Panc1 (cell line): Measurements from ENCODE around the gene GALNT9. TPM values are rescaled to one million over a fixed set of nuclear protein-coding genes. Genes with fewer than 3 reads are reported as not detected.

ENCODE experiments used
- ATAC-seq: fragments of 200-7000 bp; cut with Tn5 transposase; 2 replicates; pipeline ENCODE4 v1.9.1; 2020; ENCODE audit warnings: mild to moderate bottlenecking, moderate library complexity
- BruUV-seq: library from RNA; stranded (reverse); fragments of 400-500 nt; replicated peaks from 2 replicates; lab custom pipeline; 2021; lab: Mats Ljungman, UMichigan
- CTCF ChIA-PET: fragments of 300-600 bp; sonication (Branson Sonifier 250); formaldehyde crosslinking; loops from one replicate; lab custom pipeline; 2022; ENCODE audit warnings: antibody characterized with exemption; lab: Charles Lee
- POLR2A ChIA-PET: fragments of 300-600 bp; sonication (Branson Sonifier 250); formaldehyde crosslinking; loops from one replicate; lab custom pipeline; 2022; ENCODE audit warnings: antibody characterized with exemption; lab: Charles Lee
- DNase-seq: peaks from one replicate; pipeline ENCODE4 v3.0.0-alpha.2; 2010; ENCODE audit warnings: low read depth, low spot score
- H3K27ac ChIP-seq: 2 replicates; pipeline ENCODE4 v1.5.1; 2011; ENCODE audit warnings: mild to moderate bottlenecking, low read length, inconsistent platforms
- H3K27me3 ChIP-seq: fragments of 200-500 bp; sonication (Bioruptor generic); 2 replicates; pipeline ENCODE4 v1.6.0; 2014; ENCODE audit warnings: low read length, inconsistent platforms; ENCODE audit not compliant: control insufficient read depth, insufficient read depth
- H3K36me3 ChIP-seq: fragments of 200-500 bp; sonication (Bioruptor generic); 2 replicates; pipeline ENCODE4 v1.5.1; 2014; ENCODE audit warnings: inconsistent platforms, mild to moderate bottlenecking, low read length, moderate library complexity; ENCODE audit not compliant: control insufficient read depth, insufficient read depth
- H3K4me1 ChIP-seq: 2 replicates; pipeline ENCODE4 v1.5.1; 2011; ENCODE audit warnings: inconsistent platforms, mild to moderate bottlenecking, low read length, moderate library complexity; ENCODE audit not compliant: control insufficient read depth, insufficient read depth
- H3K4me3 ChIP-seq, 2 experiments: 2 replicates each; pipeline ENCODE4 v1.5.1; 2011 to 2012; ENCODE audit warnings: low read depth in 2 of 2, low read length in 2 of 2, mild to moderate bottlenecking in 2 of 2, inconsistent platforms in 1 of 2, moderate library complexity in 1 of 2
- H3K9me3 ChIP-seq: fragments of 200-500 bp; sonication (Bioruptor generic); 2 replicates; pipeline ENCODE4 v1.5.1; 2014; ENCODE audit warnings: low read depth, mild to moderate bottlenecking, inconsistent platforms, low read length, moderate library complexity; ENCODE audit not compliant: control insufficient read depth, insufficient read depth
- POLR2AphosphoS5 ChIP-seq: IDR thresholded peaks from 2 replicates; pipeline ENCODE4 v1.6.1; 2012; ENCODE audit warnings: mild to moderate bottlenecking, low read depth, low read length, moderate library complexity
- REST ChIP-seq, 2 experiments: IDR thresholded peaks; 2 replicates each; pipeline ENCODE4 v1.6.1; 2011 to 2012; ENCODE audit warnings: low read depth in 2 of 2, control low read depth in 1 of 2, low read length in 1 of 2, mild to moderate bottlenecking in 1 of 2, moderate library complexity in 1 of 2; ENCODE audit not compliant: insufficient read depth in 1 of 2
- SIN3A ChIP-seq: IDR thresholded peaks from 2 replicates; pipeline ENCODE4 v1.6.1; 2012; ENCODE audit warnings: low read depth, mild to moderate bottlenecking, low read length, moderate library complexity, borderline replicate concordance; ENCODE audit not compliant: insufficient read depth
- TCF7L2 ChIP-seq: IDR thresholded peaks from 2 replicates; pipeline ENCODE4 v1.6.1; 2011; ENCODE audit warnings: mild to moderate bottlenecking, low read depth, low read length, inconsistent platforms
- in situ Hi-C: cut with HindIII; loops from 2 replicates; pipeline ENCODE4 v1.10.0; 2016; ENCODE audit warnings: low sequenced_read_pairs, low pct_unique_long_range_greater_than_20kb
- intact Hi-C: fragments of 100-400 bp; cut with micrococcal nuclease; formaldehyde crosslinking; loops from one replicate; pipeline ENCODE4 v1.10.0; 2022; ENCODE audit not compliant: unreplicated experiment
- total RNA-seq: library from RNA; stranded (reverse); gene quantifications from one replicate; pipeline ENCODE4 v1.2.1, GENCODE V29; 2021; ENCODE audit not compliant: unreplicated experiment
- TF ChIP-seq, protein P1 (sequence below): fragments of 450-650 bp; IDR thresholded peaks from 2 replicates; pipeline ENCODE4 v1.5.1; 2017; ENCODE audit warnings: mild to moderate bottlenecking

Gene GALNT9
- total RNA-seq, 1 experiment from 2014 or later = 0.33 TPM

DNA sequence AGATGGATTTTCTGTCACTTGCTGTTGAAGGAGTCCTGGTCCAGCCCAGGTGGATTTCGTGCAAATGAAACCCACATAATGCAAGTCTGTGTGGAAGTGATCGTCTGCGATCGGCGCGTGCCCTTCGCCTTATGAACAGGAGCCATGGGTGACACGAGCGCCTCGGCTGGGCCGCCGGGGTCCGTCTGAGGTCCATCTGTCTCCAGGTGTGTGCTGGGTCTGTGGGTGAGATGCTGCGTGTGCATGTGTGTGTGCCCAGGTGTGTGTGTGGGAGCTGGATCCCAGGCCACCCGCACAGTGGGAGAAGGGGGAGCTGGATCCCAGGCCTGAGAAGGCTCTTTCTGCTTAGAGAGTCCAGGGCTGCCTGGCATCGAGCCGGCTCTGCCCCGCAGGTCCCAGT, 53.8 kb downstream of the GALNT9 start:
- Histone ChIP-seq H3K27ac (no peak overlapping the region), H3K27me3 (no peaks in the 10 kb centered on the region), H3K4me3 (no peak overlapping the region), H3K9me3 (no peaks in the 10 kb centered on the region), H3K36me3 (no peaks in the 10 kb centered on the region), H3K4me1 (no peaks in the 10 kb centered on the region; the same call in 1 of the 2 replicates)
- CTCF ChIA-PET = no interaction called here
- ATAC-seq = no peak
- in situ Hi-C loops (no loop called here), intact Hi-C loops (no loop called here)
- BruUV-seq = no TSS peak
- TF ChIP-seq POLR2AphosphoS5 (no peak), REST (IDR thresholded peaks at IDR 0.05; ENCODE audit: insufficient read depth in 1 of 2, low read depth in 2 of 2, low read length in 1 of 2) (no peak), SIN3A (no peak), TCF7L2 (no peak)
- TF ChIP-seq, protein P1, sequence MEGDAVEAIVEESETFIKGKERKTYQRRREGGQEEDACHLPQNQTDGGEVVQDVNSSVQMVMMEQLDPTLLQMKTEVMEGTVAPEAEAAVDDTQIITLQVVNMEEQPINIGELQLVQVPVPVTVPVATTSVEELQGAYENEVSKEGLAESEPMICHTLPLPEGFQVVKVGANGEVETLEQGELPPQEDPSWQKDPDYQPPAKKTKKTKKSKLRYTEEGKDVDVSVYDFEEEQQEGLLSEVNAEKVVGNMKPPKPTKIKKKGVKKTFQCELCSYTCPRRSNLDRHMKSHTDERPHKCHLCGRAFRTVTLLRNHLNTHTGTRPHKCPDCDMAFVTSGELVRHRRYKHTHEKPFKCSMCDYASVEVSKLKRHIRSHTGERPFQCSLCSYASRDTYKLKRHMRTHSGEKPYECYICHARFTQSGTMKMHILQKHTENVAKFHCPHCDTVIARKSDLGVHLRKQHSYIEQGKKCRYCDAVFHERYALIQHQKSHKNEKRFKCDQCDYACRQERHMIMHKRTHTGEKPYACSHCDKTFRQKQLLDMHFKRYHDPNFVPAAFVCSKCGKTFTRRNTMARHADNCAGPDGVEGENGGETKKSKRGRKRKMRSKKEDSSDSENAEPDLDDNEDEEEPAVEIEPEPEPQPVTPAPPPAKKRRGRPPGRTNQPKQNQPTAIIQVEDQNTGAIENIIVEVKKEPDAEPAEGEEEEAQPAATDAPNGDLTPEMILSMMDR = no peak
- POLR2A ChIA-PET = no interaction called here
- no peak for DNase-seq

DNA sequence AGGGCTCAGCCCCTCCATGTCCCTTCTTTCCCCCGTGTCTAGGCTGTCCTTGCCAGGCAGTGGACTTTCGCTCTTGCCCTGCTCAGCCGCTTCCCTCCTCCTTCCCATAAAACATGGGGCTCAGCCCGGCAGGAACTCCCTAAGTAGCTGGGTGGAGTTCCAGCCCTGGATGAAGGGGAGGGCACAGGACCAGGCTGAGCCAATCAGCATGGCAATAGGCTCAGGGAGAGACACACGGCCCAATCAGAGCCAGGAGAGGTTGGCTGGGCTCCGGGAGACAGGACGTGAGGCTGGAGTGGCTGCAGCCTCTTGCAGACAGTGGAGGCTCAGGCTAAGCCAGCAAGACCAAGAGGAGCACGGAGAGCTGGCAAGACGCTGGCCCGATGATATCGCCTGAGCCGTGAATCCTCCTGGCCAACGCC, 54.3 kb downstream of the GALNT9 start:
- TF ChIP-seq, protein P1 = no peak
- TF ChIP-seq TCF7L2 (no peak), SIN3A (no peak), POLR2AphosphoS5 (no peak), REST (IDR thresholded peaks at IDR 0.05; ENCODE audit: insufficient read depth in 1 of 2, low read depth in 2 of 2, low read length in 1 of 2) (no peak)
- Histone ChIP-seq H3K4me1 (no peaks in the 10 kb centered on the region; the same call in 1 of the 2 replicates), H3K9me3 (no peaks in the 10 kb centered on the region), H3K27ac (no peak overlapping the region), H3K27me3 (no peaks in the 10 kb centered on the region), H3K4me3 (no peak overlapping the region), H3K36me3 (no peaks in the 10 kb centered on the region)
- in situ Hi-C loops = no loop called here
- intact Hi-C loops = no loop called here
- BruUV-seq = no TSS peak
- peak; percentile 87 for ATAC-seq
- ChIA-PET POLR2A (no interaction called here), CTCF (no interaction called here)
- no peak for DNase-seq
